Loucy (cell line): ENCODE measurements around the gene RSPH10B2.
"Not testable (repeated sequence)": the region's sequence is repeated elsewhere in the genome, so short reads cannot be mapped to it uniquely, and the experiment has no call there.

Experiments used
- EZH2phosphoT487 ChIP-seq: fragments of 200-600 bp; IDR thresholded peaks from 2 replicates; pipeline ENCODE4 v1.6.1; 2018; ENCODE audit warnings: antibody characterized with exemption, mild to moderate bottlenecking, moderate library complexity, borderline replicate concordance
- TF ChIP-seq, protein P1 (sequence below): fragments of 200-600 bp; sonication (generic); conservative IDR thresholded peaks from 2 replicates; pipeline ENCODE4 v1.5.1; 2014; ENCODE audit warnings: mild to moderate bottlenecking, antibody characterized with exemption, low read length

- TF ChIP-seq, protein P1, sequence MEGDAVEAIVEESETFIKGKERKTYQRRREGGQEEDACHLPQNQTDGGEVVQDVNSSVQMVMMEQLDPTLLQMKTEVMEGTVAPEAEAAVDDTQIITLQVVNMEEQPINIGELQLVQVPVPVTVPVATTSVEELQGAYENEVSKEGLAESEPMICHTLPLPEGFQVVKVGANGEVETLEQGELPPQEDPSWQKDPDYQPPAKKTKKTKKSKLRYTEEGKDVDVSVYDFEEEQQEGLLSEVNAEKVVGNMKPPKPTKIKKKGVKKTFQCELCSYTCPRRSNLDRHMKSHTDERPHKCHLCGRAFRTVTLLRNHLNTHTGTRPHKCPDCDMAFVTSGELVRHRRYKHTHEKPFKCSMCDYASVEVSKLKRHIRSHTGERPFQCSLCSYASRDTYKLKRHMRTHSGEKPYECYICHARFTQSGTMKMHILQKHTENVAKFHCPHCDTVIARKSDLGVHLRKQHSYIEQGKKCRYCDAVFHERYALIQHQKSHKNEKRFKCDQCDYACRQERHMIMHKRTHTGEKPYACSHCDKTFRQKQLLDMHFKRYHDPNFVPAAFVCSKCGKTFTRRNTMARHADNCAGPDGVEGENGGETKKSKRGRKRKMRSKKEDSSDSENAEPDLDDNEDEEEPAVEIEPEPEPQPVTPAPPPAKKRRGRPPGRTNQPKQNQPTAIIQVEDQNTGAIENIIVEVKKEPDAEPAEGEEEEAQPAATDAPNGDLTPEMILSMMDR = not testable (repeated sequence)
- not testable (repeated sequence) for TF ChIP-seq EZH2phosphoT487
Observed at GRCh38 chr7:6847751-6848150, 93.8 kb downstream of the RSPH10B2 start.
